Tibial artery (tissue), 4 donors: ENCODE data around the gene C2orf92.
A peak's percentile ranks its signal among the peaks of the same experiment; 100 is the strongest.
"Not testable (repeated sequence)": the region's sequence is repeated elsewhere in the genome, so short reads cannot be mapped to it uniquely, and the experiment has no call there.

Experiments
- DNase-seq, 2 donors: peaks; one replicate each; pipeline ENCODE4 v3.0.0-alpha.2; 2019
- H3K27ac ChIP-seq, 2 donors: fragments of 200-600 bp; sonication (generic) in 1 of 2; 1 replicate in 1 of 2; 2 replicates in 1 of 2; pipeline ENCODE4 v1.5.1; 2018 to 2019; ENCODE audit warnings: mild to moderate bottlenecking in 1 of 2
- H3K27me3 ChIP-seq, 2 donors: fragments of 200-600 bp; sonication (generic) in 1 of 2; one replicate each; pipeline versions ENCODE4 v1.5.1 to v1.6.0; 2016 to 2019
- H3K36me3 ChIP-seq, 3 donors: fragments of 200-600 bp; sonication (generic) in 2 of 3; one replicate each; pipeline ENCODE4 v1.5.1; 2016 to 2019; ENCODE audit warnings: mild to moderate bottlenecking in 2 of 3
- H3K4me1 ChIP-seq, 4 donors: fragments of 200-600 bp; sonication (generic) in 2 of 4; 1 replicate in 3 of 4; 2 replicates in 1 of 4; pipeline ENCODE4 v1.5.1; 2016 to 2019
- H3K4me3 ChIP-seq, 2 donors: fragments of 200-600 bp; sonication (generic) in 1 of 2; 1 replicate in 1 of 2; 2 replicates in 1 of 2; pipeline ENCODE4 v1.5.1; 2018 to 2019; ENCODE audit warnings: mild to moderate bottlenecking in 2 of 2
- H3K9me3 ChIP-seq, 3 donors: fragments of 200-600 bp; sonication (generic) in 1 of 3; one replicate each; pipeline ENCODE4 v1.5.1; 2016 to 2019
- intact Hi-C: fragments of 100-400 bp; cut with DNase I; formaldehyde crosslinking; loops from one replicate; pipeline ENCODE4 v1.15.0; 2023; ENCODE audit warnings: low total_unique reads
- TF ChIP-seq, protein P1 (sequence below), 2 experiments: fragments of 200-600 bp in 1 of 2; fragments of 450-650 bp in 1 of 2; IDR thresholded peaks; one replicate each; pipeline ENCODE4 v1.5.1; 2017 to 2019; ENCODE audit warnings: antibody characterized with exemption in 2 of 2, mild to moderate bottlenecking in 1 of 2, moderate library complexity in 1 of 2

The C2orf92 gene

GRCh38 chr2:97669448-97669847 lies at the start of gene C2orf92:
Gene C2orf92 (plus strand): TSS chr2:97669713. CDS start chr2:97669789, 76 bp downstream.
- Histone ChIP-seq H3K27me3 (no peaks in the 10 kb centered on the region), H3K4me1 (peaks cover 0 to 6% (median 2%) of the 10 kb centered on the region in 4 donors), H3K36me3 (no peaks in the 10 kb centered on the region), H3K4me3 (no peak within 1 kb of the TSS), H3K9me3 (no peaks in the 10 kb centered on the region), H3K27ac (no peak within 1 kb of the TSS)
- intact Hi-C loops: no loop called here
- DNase-seq: no peak
- TF ChIP-seq, protein P1, sequence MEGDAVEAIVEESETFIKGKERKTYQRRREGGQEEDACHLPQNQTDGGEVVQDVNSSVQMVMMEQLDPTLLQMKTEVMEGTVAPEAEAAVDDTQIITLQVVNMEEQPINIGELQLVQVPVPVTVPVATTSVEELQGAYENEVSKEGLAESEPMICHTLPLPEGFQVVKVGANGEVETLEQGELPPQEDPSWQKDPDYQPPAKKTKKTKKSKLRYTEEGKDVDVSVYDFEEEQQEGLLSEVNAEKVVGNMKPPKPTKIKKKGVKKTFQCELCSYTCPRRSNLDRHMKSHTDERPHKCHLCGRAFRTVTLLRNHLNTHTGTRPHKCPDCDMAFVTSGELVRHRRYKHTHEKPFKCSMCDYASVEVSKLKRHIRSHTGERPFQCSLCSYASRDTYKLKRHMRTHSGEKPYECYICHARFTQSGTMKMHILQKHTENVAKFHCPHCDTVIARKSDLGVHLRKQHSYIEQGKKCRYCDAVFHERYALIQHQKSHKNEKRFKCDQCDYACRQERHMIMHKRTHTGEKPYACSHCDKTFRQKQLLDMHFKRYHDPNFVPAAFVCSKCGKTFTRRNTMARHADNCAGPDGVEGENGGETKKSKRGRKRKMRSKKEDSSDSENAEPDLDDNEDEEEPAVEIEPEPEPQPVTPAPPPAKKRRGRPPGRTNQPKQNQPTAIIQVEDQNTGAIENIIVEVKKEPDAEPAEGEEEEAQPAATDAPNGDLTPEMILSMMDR (IDR thresholded peaks at IDR 0.05): no peak

DNA sequence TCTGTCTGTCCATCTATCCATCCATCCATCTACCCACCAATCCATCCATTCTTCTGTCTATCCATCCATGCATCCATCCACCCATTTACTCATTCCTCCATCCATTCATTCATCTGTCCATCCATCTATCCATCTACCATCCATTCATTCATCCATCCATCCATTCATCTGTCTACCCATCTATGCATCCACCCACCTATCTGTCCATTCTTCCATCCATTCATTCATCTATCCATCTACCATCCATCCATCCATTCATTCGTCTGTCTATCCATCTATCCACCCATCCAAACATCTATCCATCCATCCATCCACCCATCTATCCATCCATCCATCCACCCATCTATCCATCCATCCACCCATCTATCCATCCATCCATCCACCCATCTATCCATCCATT lies 49.0 kb upstream of the C2orf92 start:
- H3K36me3 ChIP-seq, H3K9me3 ChIP-seq, H3K27ac ChIP-seq, H3K4me1 ChIP-seq, H3K27me3 ChIP-seq, DNase-seq, H3K4me3 ChIP-seq, intact Hi-C loops: not testable (repeated sequence)

DNA sequence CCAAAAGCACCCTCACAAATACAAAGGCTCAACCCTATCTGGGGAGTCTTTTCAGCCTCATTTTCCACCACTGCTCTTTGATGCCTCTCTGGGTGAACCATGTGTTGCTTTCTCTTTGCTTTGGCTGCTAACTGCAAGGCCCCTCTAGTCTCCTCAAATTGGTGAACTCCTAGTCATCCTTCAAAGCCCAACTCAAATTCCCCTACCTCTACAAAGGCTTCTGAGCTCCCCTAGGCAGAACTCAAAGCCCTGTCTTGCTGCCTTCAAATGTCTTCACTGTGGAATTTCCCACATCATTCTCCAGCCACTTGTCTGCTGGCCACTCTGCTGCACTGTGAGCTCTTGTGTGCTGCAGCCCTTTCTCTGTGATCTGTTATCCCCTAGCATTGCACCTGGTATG lies 46.5 kb upstream of the C2orf92 start:
- H3K27me3 ChIP-seq, intact Hi-C loops, DNase-seq: not testable (repeated sequence)

DNA sequence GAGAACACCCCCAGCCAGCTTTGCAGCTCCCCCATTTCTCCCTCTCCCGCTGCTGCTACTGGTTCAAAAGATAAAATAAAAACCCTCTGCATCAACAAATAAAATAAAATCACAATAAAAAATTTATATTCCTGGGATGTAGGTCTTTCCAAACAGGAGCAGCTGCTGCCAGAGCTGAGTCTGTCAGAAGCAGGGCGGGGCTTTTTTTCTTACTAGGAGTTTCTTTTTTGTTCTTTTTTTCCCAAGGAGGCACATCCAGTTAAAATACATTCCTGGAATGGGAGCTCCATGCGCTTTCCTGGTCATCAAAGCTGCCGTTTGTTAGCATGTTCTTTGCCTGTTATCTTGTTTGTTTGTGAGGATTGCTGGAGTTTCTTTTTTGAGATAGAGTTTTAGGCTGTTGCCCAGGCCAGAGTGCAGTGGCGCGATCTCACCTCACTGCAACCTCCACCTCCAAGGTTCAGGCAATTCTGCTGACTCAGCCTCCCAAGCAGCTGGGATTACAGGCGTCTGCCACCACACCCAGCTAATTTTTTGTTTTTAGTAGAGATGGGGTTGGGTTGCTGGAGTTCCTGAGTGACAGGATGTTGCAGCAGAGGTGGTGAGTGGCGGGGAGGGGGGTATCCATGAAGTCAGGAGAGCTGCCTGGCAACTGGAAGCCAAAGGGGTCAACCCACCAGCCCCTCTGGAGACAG lies 44.0 kb upstream of the C2orf92 start:
- intact Hi-C loops, H3K36me3 ChIP-seq, H3K27ac ChIP-seq, DNase-seq, H3K9me3 ChIP-seq, H3K27me3 ChIP-seq, H3K4me1 ChIP-seq, H3K4me3 ChIP-seq: not testable (repeated sequence)

More for the DNA sequence above, 46.5 kb upstream of the C2orf92 start:
- not testable (repeated sequence) for H3K36me3 ChIP-seq, H3K4me1 ChIP-seq, H3K9me3 ChIP-seq, H3K27ac ChIP-seq, H3K4me3 ChIP-seq

DNA sequence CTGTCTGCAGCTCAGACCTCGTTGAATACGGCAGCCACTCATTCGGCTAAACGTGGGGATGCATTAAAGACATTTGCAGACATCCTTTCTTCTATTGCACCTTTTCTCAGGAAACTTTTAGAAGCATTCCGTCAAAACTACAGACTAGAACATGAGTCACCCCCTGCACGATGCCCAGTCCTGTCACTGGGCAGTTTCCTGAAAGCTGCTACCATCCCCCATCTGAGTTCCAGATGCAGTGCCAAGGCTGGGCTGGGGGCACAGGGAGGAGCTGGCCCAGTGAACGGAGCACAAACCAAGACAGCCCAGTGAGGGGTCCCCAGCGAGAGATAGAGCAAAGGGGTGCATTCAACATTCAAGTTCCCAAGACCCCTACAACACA lies 43.5 kb upstream of the C2orf92 start:
- DNase-seq, H3K4me1 ChIP-seq, H3K27ac ChIP-seq, H3K9me3 ChIP-seq, H3K4me3 ChIP-seq, H3K36me3 ChIP-seq, intact Hi-C loops, H3K27me3 ChIP-seq: not testable (repeated sequence)

- Histone ChIP-seq H3K27me3 (no peaks in the 10 kb centered on the region), H3K27ac (peak overlapping the region in 1 of 2 donors; percentile 94), H3K36me3 (peaks cover 20 to 24% (median 22%) of the 10 kb centered on the region in 3 donors), H3K4me1 (peaks cover 0 to 17% (median 14%) of the 10 kb centered on the region in 4 donors), H3K4me3 (no peak overlapping the region), H3K9me3 (no peaks in the 10 kb centered on the region)
- no peak for DNase-seq
- TF ChIP-seq, protein P1 (IDR thresholded peaks at IDR 0.05): no peak
- intact Hi-C loops: no loop called here
Measured at GRCh38 chr2:97644023-97644717, 25.3 kb upstream of the C2orf92 start.

DNA sequence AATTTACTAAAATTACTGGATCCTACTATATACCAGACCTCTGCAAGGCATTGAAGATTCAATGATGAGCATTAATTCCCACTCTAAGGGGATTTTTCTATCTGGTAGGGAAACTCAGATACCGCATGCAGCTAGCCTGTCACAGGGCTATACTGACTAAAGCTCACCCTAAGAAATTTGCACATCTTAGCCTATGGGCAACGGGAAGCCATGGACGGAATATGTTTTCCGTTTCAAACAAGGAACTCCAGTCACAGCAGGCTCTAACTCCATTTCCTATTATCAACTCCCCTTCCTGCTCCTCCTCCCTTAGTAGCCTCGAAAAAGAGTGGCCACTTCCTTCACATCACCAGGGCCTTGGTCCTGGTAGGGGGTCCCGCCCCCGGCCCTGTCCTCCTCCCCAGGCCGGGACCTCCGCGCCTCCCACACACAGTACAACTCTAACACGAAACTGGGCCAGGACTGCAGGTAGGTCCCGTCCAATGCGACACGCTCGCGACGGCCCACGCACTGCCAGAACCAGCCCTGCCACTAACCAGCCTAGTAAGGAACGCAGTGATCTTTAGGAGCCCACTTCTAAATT lies 24.3 kb upstream of the C2orf92 start:
- intact Hi-C loops: no loop called here
- peaks cover 24 to 34% (median 28%) of the 10 kb centered on the region in 3 donors for H3K36me3 ChIP-seq
- TF ChIP-seq, protein P1 (IDR thresholded peaks at IDR 0.05): no peak
- DNase-seq: peak in 1 of 2 donors; percentile 37
- no peaks in the 10 kb centered on the region for H3K27me3 ChIP-seq
- no peaks in the 10 kb centered on the region for H3K9me3 ChIP-seq
- H3K27ac ChIP-seq: peak overlapping the region; percentile 88 to 94
- H3K4me1 ChIP-seq: peaks cover 0 to 17% (median 14%) of the 10 kb centered on the region in 4 donors
- H3K4me3 ChIP-seq: peak overlapping the region; percentile 98 to 99
